ENCODE measurements around the gene TMBIM1. TPM values are rescaled to one million over a fixed set of nuclear protein-coding genes. Genes with fewer than 3 reads are reported as not detected.

The TMBIM1 gene
- total and polyA plus RNA-seq, 8 donors = 56.6 to 196 (median 159) TPM

- Histone ChIP-seq H3K36me3 (peaks cover 3 to 46% (median 37%) of the 10 kb centered on the region in 3 donors), H3K27me3 (no peaks in the 10 kb centered on the region), H3K27ac (peak overlapping the region; percentile 88 to 100 (median 93)), H3K4me3 (no peak overlapping the region), H3K4me1 (peaks cover 48 to 53% (median 49%) of the 10 kb centered on the region in 3 donors), H3K9me3 (no peaks in the 10 kb centered on the region)
- 19 to 22% methylated on average over 3 of the region's 3 CpGs for WGBS, 2 donors
- intact Hi-C loops (cut with DNase I) = no loop called here
- TF ChIP-seq CTCF (IDR thresholded peaks at IDR 0.05) = no peak
- FAIRE-seq (no peak), DNase-seq (peak in 3 of 6 donors; percentile 66 to 78 (median 72)), ATAC-seq (peak; percentile 8 to 40 (median 20))
Observed at GRCh38 chr2:218281449-218281848, 10.9 kb downstream of the TMBIM1 start.

GRCh38 chr2:218280260-218280870, 11.9 kb downstream of the TMBIM1 start:
- Histone ChIP-seq H3K27me3 (no peaks in the 10 kb centered on the region), H3K4me1 (peaks cover 37 to 42% (median 38%) of the 10 kb centered on the region in 3 donors), H3K27ac (no peak overlapping the region), H3K9me3 (no peaks in the 10 kb centered on the region), H3K4me3 (no peak overlapping the region), H3K36me3 (peaks cover 8 to 57% (median 47%) of the 10 kb centered on the region in 3 donors)
- no peak for FAIRE-seq
- WGBS, 2 donors = 85 to 89% methylated on average over 14 of the region's 14 CpGs
- no peak for ATAC-seq
- peak in 1 of 6 donors; percentile 13 for DNase-seq
- no peak for TF ChIP-seq CTCF (IDR thresholded peaks at IDR 0.05)
- intact Hi-C loops (cut with DNase I) = no loop called here

GRCh38 chr2:218278531-218279360, 13.6 kb downstream of the TMBIM1 start:
- Histone ChIP-seq H3K9me3 (no peaks in the 10 kb centered on the region), H3K4me3 (no peak overlapping the region), H3K27ac (peak overlapping the region in 1 of 4 donors; percentile 11), H3K4me1 (peaks cover 21 to 27% (median 22%) of the 10 kb centered on the region in 3 donors), H3K36me3 (peaks cover 9 to 73% (median 63%) of the 10 kb centered on the region in 3 donors), H3K27me3 (no peaks in the 10 kb centered on the region)
- ATAC-seq = no peak
- 81 to 82% methylated on average over 16 of the region's 16 CpGs for WGBS, 2 donors
- no peak for FAIRE-seq
- DNase-seq = peak in 1 of 6 donors; percentile 31
- no peak for TF ChIP-seq CTCF (IDR thresholded peaks at IDR 0.05)
- intact Hi-C loops (cut with DNase I) = loop anchor here in 1 of 3 donors (10.0 kb wide), 1 partner anchor 116 kb away; the partner anchor contains the start of gene CTDSP1

GRCh38 chr2:218277921-218278320, 14.4 kb downstream of the TMBIM1 start:
- intact Hi-C loops (cut with DNase I) = loop anchor here in 1 of 3 donors (10.0 kb wide), 1 partner anchor 117 kb away; the partner anchor contains the start of gene CTDSP1
- ATAC-seq = no peak
- H3K9me3 ChIP-seq = no peaks in the 10 kb centered on the region
- H3K27ac ChIP-seq = peak overlapping the region in 1 of 4 donors; percentile 0
- no peak for TF ChIP-seq CTCF (IDR thresholded peaks at IDR 0.05)
- H3K4me1 ChIP-seq = peaks cover 15 to 23% (median 15%) of the 10 kb centered on the region in 3 donors
- peaks cover 9 to 76% (median 67%) of the 10 kb centered on the region in 3 donors for H3K36me3 ChIP-seq
- H3K27me3 ChIP-seq = no peaks in the 10 kb centered on the region
- no peak overlapping the region for H3K4me3 ChIP-seq
- peak in 2 of 6 donors; percentile 40 to 51 for DNase-seq
- WGBS, 2 donors = 43 to 61% methylated on average over 7 of the region's 7 CpGs
- FAIRE-seq = no peak
